ENCODE results near the gene VPS26C.
"Not testable (repeated sequence)": the region's sequence is repeated elsewhere in the genome, so short reads cannot be mapped to it uniquely, and the experiment has no call there.

The VPS26C gene

GRCh38 chr21:37267269-37268185 lies at the start of gene VPS26C:
Gene VPS26C, minus strand, starts transcription at chr21:37267334. Its CDS starts 40 bp downstream, at chr21:37267294.
- DNase-seq (ENCODE audit: low read depth in 2 of 2), result peak; percentile 99

- DNase-seq (ENCODE audit: low read depth in 2 of 2), result not testable (repeated sequence)
Measured at GRCh38 chr21:37316072-37316471, 48.9 kb upstream of the VPS26C start.

GRCh38 chr21:37300114-37300751 lies 33.1 kb upstream of the VPS26C start:
- no peak for DNase-seq (ENCODE audit: low read depth in 2 of 2)

GRCh38 chr21:37297364-37297763 lies 30.2 kb upstream of the VPS26C start:
- DNase-seq (ENCODE audit: low read depth in 2 of 2), result no peak

- DNase-seq (ENCODE audit: low read depth in 2 of 2), result no peak
Measured at GRCh38 chr21:37294679-37295078, 27.5 kb upstream of the VPS26C start.

- DNase-seq (ENCODE audit: low read depth in 2 of 2), result no peak
Measured at GRCh38 chr21:37292941-37293340, 25.8 kb upstream of the VPS26C start.

GRCh38 chr21:37292041-37292440 lies 24.9 kb upstream of the VPS26C start:
- DNase-seq (ENCODE audit: low read depth in 2 of 2), result no peak

GRCh38 chr21:37283191-37283710 lies 16.1 kb upstream of the VPS26C start:
- not testable (repeated sequence) for DNase-seq (ENCODE audit: low read depth in 2 of 2)

- not testable (repeated sequence) for DNase-seq (ENCODE audit: low read depth in 2 of 2)
Measured at GRCh38 chr21:37282602-37283001, 15.5 kb upstream of the VPS26C start.

GRCh38 chr21:37281993-37282392 lies 14.9 kb upstream of the VPS26C start:
- DNase-seq (ENCODE audit: low read depth in 2 of 2), result no peak

GRCh38 chr21:37281579-37281978 lies 14.4 kb upstream of the VPS26C start:
- no peak for DNase-seq (ENCODE audit: low read depth in 2 of 2)

GRCh38 chr21:37279271-37279670 lies 12.1 kb upstream of the VPS26C start:
- not testable (repeated sequence) for DNase-seq (ENCODE audit: low read depth in 2 of 2)

GRCh38 chr21:37278199-37278598 lies 11.1 kb upstream of the VPS26C start:
- no peak for DNase-seq (ENCODE audit: low read depth in 2 of 2)

GRCh38 chr21:37276377-37276776 lies 9.2 kb upstream of the VPS26C start:
- no peak for DNase-seq (ENCODE audit: low read depth in 2 of 2)

- no peak for DNase-seq (ENCODE audit: low read depth in 2 of 2)
Measured at GRCh38 chr21:37273911-37274690, 7.0 kb upstream of the VPS26C start.

GRCh38 chr21:37273440-37273839 lies 6.3 kb upstream of the VPS26C start:
- DNase-seq (ENCODE audit: low read depth in 2 of 2), result no peak

- DNase-seq (ENCODE audit: low read depth in 2 of 2), result no peak
Measured at GRCh38 chr21:37272897-37273296, 5.8 kb upstream of the VPS26C start.

- no peak for DNase-seq (ENCODE audit: low read depth in 2 of 2)
Measured at GRCh38 chr21:37270576-37271365, 3.6 kb upstream of the VPS26C start.

- no peak for DNase-seq (ENCODE audit: low read depth in 2 of 2)
Measured at GRCh38 chr21:37269481-37269880, 2.3 kb upstream of the VPS26C start.

- DNase-seq (ENCODE audit: low read depth in 2 of 2), result no peak
Measured at GRCh38 chr21:37268186-37268503, 1.0 kb upstream of the VPS26C start.

- DNase-seq (ENCODE audit: low read depth in 2 of 2), result no peak
Measured at GRCh38 chr21:37266515-37267221, 466 bp downstream of the VPS26C start.

Data from fibroblast of skin of left quadriceps (primary cell).